HG03103 (cell line): Measurements from ENCODE around the gene EXD2.

Experiments
- ATAC-seq: cut with Tn5 transposase; IDR thresholded peaks from one replicate; pipeline ENCODE4 v1.9.1; 2021; ENCODE audit warnings: low read depth; ENCODE audit not compliant: unreplicated experiment

The EXD2 gene

GRCh38 chr14:69247676-69248440, 56.6 kb downstream of the EXD2 start:
- no peak for ATAC-seq

- ATAC-seq = no peak
Observed at GRCh38 chr14:69249603-69250002, 58.3 kb downstream of the EXD2 start.

- ATAC-seq = no peak
Observed at GRCh38 chr14:69252851-69253250, 61.6 kb downstream of the EXD2 start.

- no peak for ATAC-seq
Observed at GRCh38 chr14:69259168-69259526, 67.8 kb downstream of the EXD2 start.

- ATAC-seq = no peak
Observed at GRCh38 chr14:69259527-69260189, 68.4 kb downstream of the EXD2 start, which contains the start of gene GALNT16. TSS of gene GALNT16 (plus strand) at chr14:69260158. CDS start at chr14:69260291, 133 bp downstream.

GRCh38 chr14:69260190-69260860, 69.0 kb downstream of the EXD2 start:
- ATAC-seq = no peak

- no peak for ATAC-seq
Observed at GRCh38 chr14:69260861-69261564, 69.7 kb downstream of the EXD2 start.

GRCh38 chr14:69261761-69262331, 70.5 kb downstream of the EXD2 start:
- ATAC-seq = no peak

GRCh38 chr14:69262516-69262915, 71.2 kb downstream of the EXD2 start:
- ATAC-seq = no peak

- no peak for ATAC-seq
Observed at GRCh38 chr14:69263364-69263763, 72.1 kb downstream of the EXD2 start.

- ATAC-seq = no peak
Observed at GRCh38 chr14:69263771-69264170, 72.5 kb downstream of the EXD2 start.

GRCh38 chr14:69266572-69267345, 75.5 kb downstream of the EXD2 start:
- ATAC-seq = no peak

- no peak for ATAC-seq
Observed at GRCh38 chr14:69267492-69267891, 76.2 kb downstream of the EXD2 start.

- ATAC-seq = no peak
Observed at GRCh38 chr14:69268223-69268622, 76.9 kb downstream of the EXD2 start.

- no peak for ATAC-seq
Observed at GRCh38 chr14:69268763-69269162, 77.5 kb downstream of the EXD2 start.

- no peak for ATAC-seq
Observed at GRCh38 chr14:69269381-69269780, 78.1 kb downstream of the EXD2 start.

GRCh38 chr14:69270097-69270496, 78.8 kb downstream of the EXD2 start:
- ATAC-seq = no peak

GRCh38 chr14:69270795-69271708, 79.8 kb downstream of the EXD2 start:
- no peak for ATAC-seq

- ATAC-seq = no peak
Observed at GRCh38 chr14:69274321-69274720, 83.0 kb downstream of the EXD2 start.
